Measurements from ENCODE around the gene CAPN15. TPM values are rescaled to one million over a fixed set of nuclear protein-coding genes. Genes with fewer than 3 reads are reported as not detected.

CAPN15 gene
- total RNA-seq, 1 donor from 2014 or later, result 39.9 TPM

DNA sequence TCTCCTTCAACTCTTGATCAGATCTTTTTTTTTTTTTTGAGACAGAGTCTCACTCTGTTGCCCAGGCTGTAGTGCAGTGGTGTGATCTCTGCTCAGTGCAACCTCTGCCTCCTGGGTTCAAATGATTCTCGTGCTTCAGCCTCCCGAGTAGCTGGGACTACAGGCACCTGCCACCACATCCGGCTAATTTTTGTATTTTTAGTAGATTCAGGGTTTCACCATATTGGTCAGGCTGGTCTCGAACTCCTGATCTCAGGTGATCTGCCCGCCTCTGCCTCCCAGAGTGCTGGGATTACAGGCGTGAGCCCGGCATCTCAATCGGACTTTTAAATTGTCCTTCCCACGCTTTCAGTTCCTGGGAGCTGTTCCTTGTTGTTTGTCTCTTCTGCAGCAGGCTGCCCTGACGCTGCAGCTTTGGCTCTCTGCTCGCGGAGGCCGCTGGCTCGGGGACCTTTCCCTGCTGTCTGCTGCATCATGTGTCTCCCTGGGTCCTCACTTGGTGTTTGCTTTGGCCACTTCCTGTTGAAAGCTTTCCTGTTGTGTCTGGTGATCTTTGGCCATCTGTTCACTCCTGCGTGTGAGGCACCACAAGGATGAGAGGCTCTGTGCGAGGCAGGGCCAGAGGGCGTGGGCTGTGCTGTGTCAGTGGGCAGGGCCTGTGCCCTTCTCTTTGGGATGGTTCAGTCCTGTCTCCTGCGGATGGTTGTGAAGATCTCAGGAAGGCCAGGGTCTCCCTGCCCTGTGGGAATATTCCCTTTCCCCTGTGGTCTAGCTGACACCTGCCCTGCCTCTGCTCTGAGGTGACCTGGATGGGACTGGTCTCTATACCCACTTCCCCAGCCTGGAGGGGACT lies 18.4 kb upstream of the CAPN15 start:
- Mint-ChIP-seq H3K27ac (ENCODE audit: unreplicated experiment) (peak overlapping the region; percentile 54), H3K27me3 (ENCODE audit: unreplicated experiment) (no peaks in the 10 kb centered on the region), H3K4me3 (ENCODE audit: unreplicated experiment) (no peak overlapping the region), H3K9me3 (ENCODE audit: unreplicated experiment) (no peaks in the 10 kb centered on the region), H3K36me3 (ENCODE audit: unreplicated experiment) (peaks cover 21% of the 10 kb centered on the region), H3K4me1 (ENCODE audit: unreplicated experiment) (peaks cover 9% of the 10 kb centered on the region)
- TF ChIP-seq, protein P1, sequence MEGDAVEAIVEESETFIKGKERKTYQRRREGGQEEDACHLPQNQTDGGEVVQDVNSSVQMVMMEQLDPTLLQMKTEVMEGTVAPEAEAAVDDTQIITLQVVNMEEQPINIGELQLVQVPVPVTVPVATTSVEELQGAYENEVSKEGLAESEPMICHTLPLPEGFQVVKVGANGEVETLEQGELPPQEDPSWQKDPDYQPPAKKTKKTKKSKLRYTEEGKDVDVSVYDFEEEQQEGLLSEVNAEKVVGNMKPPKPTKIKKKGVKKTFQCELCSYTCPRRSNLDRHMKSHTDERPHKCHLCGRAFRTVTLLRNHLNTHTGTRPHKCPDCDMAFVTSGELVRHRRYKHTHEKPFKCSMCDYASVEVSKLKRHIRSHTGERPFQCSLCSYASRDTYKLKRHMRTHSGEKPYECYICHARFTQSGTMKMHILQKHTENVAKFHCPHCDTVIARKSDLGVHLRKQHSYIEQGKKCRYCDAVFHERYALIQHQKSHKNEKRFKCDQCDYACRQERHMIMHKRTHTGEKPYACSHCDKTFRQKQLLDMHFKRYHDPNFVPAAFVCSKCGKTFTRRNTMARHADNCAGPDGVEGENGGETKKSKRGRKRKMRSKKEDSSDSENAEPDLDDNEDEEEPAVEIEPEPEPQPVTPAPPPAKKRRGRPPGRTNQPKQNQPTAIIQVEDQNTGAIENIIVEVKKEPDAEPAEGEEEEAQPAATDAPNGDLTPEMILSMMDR (IDR thresholded peaks at IDR 0.05), result no peak
- no peak for DNase-seq (ENCODE audit: extremely low spot score, unreplicated experiment)

DNA sequence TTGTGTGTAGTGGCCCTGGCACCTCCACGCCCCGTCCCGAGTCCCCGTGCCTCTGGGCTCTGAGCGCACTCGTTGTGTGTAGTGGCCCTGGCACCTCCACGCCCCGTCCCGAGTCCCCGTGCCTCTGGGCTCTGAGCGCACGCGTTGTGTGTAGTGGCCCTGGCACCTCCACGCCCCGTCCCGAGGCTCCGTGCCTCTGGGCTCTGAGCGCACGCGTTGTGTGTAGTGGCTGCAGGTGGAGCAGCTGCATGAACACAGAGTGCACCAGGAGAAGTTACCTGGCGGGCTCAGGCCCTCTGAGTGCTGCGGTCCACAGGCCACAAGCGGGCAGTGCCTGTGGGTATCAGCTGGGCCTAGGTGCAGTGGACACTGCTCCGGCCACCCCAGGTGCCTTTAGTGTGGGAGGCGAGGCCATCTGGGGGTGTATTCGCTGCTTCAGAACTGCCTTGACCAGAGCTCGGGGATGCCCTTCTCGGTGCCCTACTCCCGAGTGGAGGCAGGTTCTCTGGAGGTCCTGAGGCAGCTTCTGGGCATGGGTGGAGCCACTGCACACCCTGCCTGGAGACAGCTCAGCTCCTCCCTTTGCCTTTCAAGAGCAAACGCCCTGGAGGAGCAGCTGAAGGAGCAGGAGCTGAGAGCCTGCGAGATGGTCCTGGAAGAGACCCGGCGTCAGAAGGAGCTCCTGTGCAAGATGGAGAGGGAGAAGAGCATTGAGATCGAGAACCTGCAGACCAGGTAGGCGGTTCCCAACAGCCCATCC lies 17.3 kb upstream of the CAPN15 start:
- no peaks in the 10 kb centered on the region for H3K9me3 Mint-ChIP-seq (ENCODE audit: unreplicated experiment)
- H3K27me3 Mint-ChIP-seq (ENCODE audit: unreplicated experiment), result no peaks in the 10 kb centered on the region
- DNase-seq (ENCODE audit: extremely low spot score, unreplicated experiment), result no peak
- peaks cover 24% of the 10 kb centered on the region for H3K36me3 Mint-ChIP-seq (ENCODE audit: unreplicated experiment)
- H3K4me1 Mint-ChIP-seq (ENCODE audit: unreplicated experiment), result peaks cover 9% of the 10 kb centered on the region
- TF ChIP-seq, protein P1 (IDR thresholded peaks at IDR 0.05), result no peak
- no peak overlapping the region for H3K4me3 Mint-ChIP-seq (ENCODE audit: unreplicated experiment)
- no peak overlapping the region for H3K27ac Mint-ChIP-seq (ENCODE audit: unreplicated experiment)

DNA sequence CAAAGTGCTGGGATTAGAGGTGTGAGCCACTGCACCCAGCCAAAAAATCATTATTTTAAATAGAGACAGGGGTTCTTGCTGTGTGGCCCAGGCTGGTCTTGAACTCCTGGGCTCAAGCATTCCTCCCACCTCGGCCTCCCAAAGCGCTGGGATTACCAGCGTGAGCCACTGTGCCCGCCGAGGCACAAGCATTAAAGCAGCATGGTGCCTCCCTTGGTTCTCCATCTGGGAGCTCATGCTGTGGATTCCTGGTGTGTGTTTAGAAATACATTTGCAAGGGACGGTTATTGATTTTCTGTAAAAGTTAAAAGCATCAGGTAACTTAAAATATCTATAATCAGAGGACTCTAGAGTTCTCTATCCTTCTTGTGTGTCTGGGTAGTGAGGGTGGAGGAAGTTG lies 14.7 kb upstream of the CAPN15 start:
- H3K27me3 Mint-ChIP-seq (ENCODE audit: unreplicated experiment), result no peaks in the 10 kb centered on the region
- no peaks in the 10 kb centered on the region for H3K9me3 Mint-ChIP-seq (ENCODE audit: unreplicated experiment)
- no peak overlapping the region for H3K27ac Mint-ChIP-seq (ENCODE audit: unreplicated experiment)
- TF ChIP-seq, protein P1 (IDR thresholded peaks at IDR 0.05), result no peak
- no peak overlapping the region for H3K4me3 Mint-ChIP-seq (ENCODE audit: unreplicated experiment)
- peaks cover 9% of the 10 kb centered on the region for H3K4me1 Mint-ChIP-seq (ENCODE audit: unreplicated experiment)
- DNase-seq (ENCODE audit: extremely low spot score, unreplicated experiment), result no peak
- peaks cover 21% of the 10 kb centered on the region for H3K36me3 Mint-ChIP-seq (ENCODE audit: unreplicated experiment)

DNA sequence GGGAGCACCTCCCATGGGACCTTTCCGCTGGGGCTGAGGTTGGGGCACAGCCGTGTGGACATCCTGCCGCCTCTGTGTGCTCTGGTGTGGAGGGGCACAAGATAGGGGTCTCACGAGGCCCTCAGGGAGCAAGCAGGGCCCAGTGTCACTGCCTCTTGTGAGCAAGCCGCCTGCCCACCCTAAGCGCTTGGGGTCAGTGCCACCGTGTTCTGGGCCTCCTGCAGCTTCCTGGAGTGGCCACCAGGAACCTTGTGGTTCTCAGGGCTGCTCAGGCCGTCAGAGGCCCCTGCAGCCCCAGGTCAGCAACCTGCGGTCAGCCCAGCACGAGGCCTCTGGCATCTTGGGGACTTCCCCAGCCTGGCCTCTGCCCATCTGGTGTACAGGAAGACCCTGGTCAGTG lies 13.6 kb upstream of the CAPN15 start:
- DNase-seq (ENCODE audit: extremely low spot score, unreplicated experiment), result no peak
- no peak overlapping the region for H3K4me3 Mint-ChIP-seq (ENCODE audit: unreplicated experiment)

More for the DNA sequence above, 13.6 kb upstream of the CAPN15 start:
- H3K36me3 Mint-ChIP-seq (ENCODE audit: unreplicated experiment), result peaks cover 18% of the 10 kb centered on the region
- TF ChIP-seq, protein P1 (IDR thresholded peaks at IDR 0.05), result no peak
- H3K27me3 Mint-ChIP-seq (ENCODE audit: unreplicated experiment), result no peaks in the 10 kb centered on the region
- H3K9me3 Mint-ChIP-seq (ENCODE audit: unreplicated experiment), result no peaks in the 10 kb centered on the region
- no peak overlapping the region for H3K27ac Mint-ChIP-seq (ENCODE audit: unreplicated experiment)
- H3K4me1 Mint-ChIP-seq (ENCODE audit: unreplicated experiment), result peaks cover 6% of the 10 kb centered on the region
